ENCODE measurements around the gene SPTLC3. TPM values are rescaled to one million over a fixed set of nuclear protein-coding genes. Genes with fewer than 3 reads are reported as not detected.

SPTLC3 gene
- total and polyA plus RNA-seq, 7 donors, result 0.92 to 8.4 (median 4.6) TPM

- Histone ChIP-seq H3K9me3 (no peaks in the 10 kb centered on the region), H3K27me3 (no peaks in the 10 kb centered on the region), H3K4me3 (no peak overlapping the region), H3K27ac (no peak overlapping the region), H3K4me1 (peaks cover 0 to 12% (median 5%) of the 10 kb centered on the region in 4 donors), H3K36me3 (no peaks in the 10 kb centered on the region)
- TF ChIP-seq CTCF (IDR thresholded peaks at IDR 0.05) (no peak), POLR2A (IDR thresholded peaks at IDR 0.05) (no peak), POLR2AphosphoS5 (IDR thresholded peaks at IDR 0.05) (no peak), EP300 (IDR thresholded peaks at IDR 0.05) (no peak)
- intact Hi-C loops (cut with DNase I), result no loop called here
- 75 to 83% methylated on average over 8 of the region's 8 CpGs for WGBS, 2 donors
- no peak for DNase-seq
Observed at GRCh38 chr20:13147071-13147963, 138.5 kb downstream of the SPTLC3 start.

- Histone ChIP-seq H3K9me3 (no peaks in the 10 kb centered on the region), H3K27ac (no peak overlapping the region), H3K36me3 (no peaks in the 10 kb centered on the region), H3K4me3 (no peak overlapping the region), H3K4me1 (peaks cover 0 to 12% (median 5%) of the 10 kb centered on the region in 4 donors), H3K27me3 (no peaks in the 10 kb centered on the region)
- DNase-seq, result no peak
- no peak for TF ChIP-seq POLR2AphosphoS5 (IDR thresholded peaks at IDR 0.05)
- no peak for TF ChIP-seq CTCF (IDR thresholded peaks at IDR 0.05)
- TF ChIP-seq EP300 (IDR thresholded peaks at IDR 0.05), result no peak
- TF ChIP-seq POLR2A (IDR thresholded peaks at IDR 0.05), result no peak
- WGBS, 2 donors, result 90 to 92% methylated on average over 3 of the region's 3 CpGs
- intact Hi-C loops (cut with DNase I), result no loop called here
Observed at GRCh38 chr20:13147971-13148370, 139.2 kb downstream of the SPTLC3 start.

- intact Hi-C loops (cut with DNase I), result no loop called here
- no peaks in the 10 kb centered on the region for H3K9me3 ChIP-seq
- TF ChIP-seq EP300 (IDR thresholded peaks at IDR 0.05) (no peak), POLR2A (IDR thresholded peaks at IDR 0.05) (no peak), CTCF (IDR thresholded peaks at IDR 0.05) (no peak), POLR2AphosphoS5 (IDR thresholded peaks at IDR 0.05) (no peak)
- no peak overlapping the region for H3K27ac ChIP-seq
- 84 to 89% methylated on average over 4 of the region's 4 CpGs for WGBS, 2 donors
- no peak for DNase-seq
- no peaks in the 10 kb centered on the region for H3K27me3 ChIP-seq
- no peaks in the 10 kb centered on the region for H3K36me3 ChIP-seq
- no peak overlapping the region for H3K4me3 ChIP-seq
- peaks cover 0 to 12% (median 5%) of the 10 kb centered on the region in 4 donors for H3K4me1 ChIP-seq
Observed at GRCh38 chr20:13148402-13148801, 139.6 kb downstream of the SPTLC3 start.

GRCh38 chr20:13148961-13149360 lies 140.2 kb downstream of the SPTLC3 start:
- TF ChIP-seq POLR2AphosphoS5 (IDR thresholded peaks at IDR 0.05) (no peak), POLR2A (IDR thresholded peaks at IDR 0.05) (no peak), CTCF (IDR thresholded peaks at IDR 0.05) (no peak), EP300 (IDR thresholded peaks at IDR 0.05) (no peak)

More at GRCh38 chr20:13148961-13149360, 140.2 kb downstream of the SPTLC3 start:
- no peaks in the 10 kb centered on the region for H3K9me3 ChIP-seq
- no peak overlapping the region for H3K27ac ChIP-seq
- WGBS, 2 donors, result 94 to 96% methylated on average over 2 of the region's 2 CpGs
- H3K27me3 ChIP-seq, result no peaks in the 10 kb centered on the region
- H3K4me3 ChIP-seq, result no peak overlapping the region
- no peak for DNase-seq
- no peaks in the 10 kb centered on the region for H3K36me3 ChIP-seq
- intact Hi-C loops (cut with DNase I), result no loop called here
- peaks cover 0 to 12% (median 5%) of the 10 kb centered on the region in 4 donors for H3K4me1 ChIP-seq

All from sigmoid colon (tissue), 7 donors.